ENCODE measurements around the gene FEZ2. TPM values are rescaled to one million over a fixed set of nuclear protein-coding genes. Genes with fewer than 3 reads are reported as not detected.

The FEZ2 gene
- total and polyA plus RNA-seq, 9 donors: 28.9 to 70.9 (median 41.3) TPM

- Histone ChIP-seq H3K9me3 (no peaks in the 10 kb centered on the region), H3K27ac (no peak overlapping the region), H3K4me1 (ENCODE audit: insufficient read depth) (peaks cover 1% of the 10 kb centered on the region), H3K4me3 (no peak overlapping the region), H3K27me3 (no peaks in the 10 kb centered on the region), H3K36me3 (no peaks in the 10 kb centered on the region)
- intact Hi-C loops (cut with DNase I): no loop called here
- 79 to 86% (median 83%) methylated on average over 5 of the region's 5 CpGs for WGBS, 3 donors
- TF ChIP-seq POLR2A (IDR thresholded peaks at IDR 0.05) (no peak), CTCF (IDR thresholded peaks at IDR 0.05) (no peak), EP300 (IDR thresholded peaks at IDR 0.05) (no peak)
- no peak for DNase-seq
Measured at GRCh38 chr2:36582538-36582937, 15.4 kb downstream of the FEZ2 start.

- Histone ChIP-seq H3K4me1 (ENCODE audit: insufficient read depth) (no peaks in the 10 kb centered on the region), H3K36me3 (no peaks in the 10 kb centered on the region), H3K27ac (no peak overlapping the region), H3K9me3 (no peaks in the 10 kb centered on the region), H3K27me3 (no peaks in the 10 kb centered on the region), H3K4me3 (no peak overlapping the region)
- TF ChIP-seq EP300 (IDR thresholded peaks at IDR 0.05) (no peak), POLR2A (IDR thresholded peaks at IDR 0.05) (no peak), CTCF (IDR thresholded peaks at IDR 0.05) (no peak)
- DNase-seq: no peak
- intact Hi-C loops (cut with DNase I): no loop called here
Measured at GRCh38 chr2:36579297-36579664, 18.7 kb downstream of the FEZ2 start.

GRCh38 chr2:36578343-36579296 lies 19.3 kb downstream of the FEZ2 start:
- Histone ChIP-seq H3K27ac (no peak overlapping the region), H3K36me3 (no peaks in the 10 kb centered on the region)
- WGBS, 3 donors: 85 to 91% (median 90%) methylated on average over 10 of the region's 10 CpGs

GRCh38 chr2:36577884-36578283 lies 20.1 kb downstream of the FEZ2 start:
- Histone ChIP-seq H3K27me3 (no peaks in the 10 kb centered on the region), H3K4me3 (no peak overlapping the region), H3K4me1 (ENCODE audit: insufficient read depth) (no peaks in the 10 kb centered on the region), H3K36me3 (no peaks in the 10 kb centered on the region), H3K9me3 (no peaks in the 10 kb centered on the region), H3K27ac (no peak overlapping the region)
- TF ChIP-seq EP300 (IDR thresholded peaks at IDR 0.05): no peak
- TF ChIP-seq POLR2A (IDR thresholded peaks at IDR 0.05): no peak
- TF ChIP-seq CTCF (IDR thresholded peaks at IDR 0.05): no peak
- intact Hi-C loops (cut with DNase I): no loop called here
- 81 to 86% (median 82%) methylated on average over 2 of the region's 2 CpGs for WGBS, 3 donors
- DNase-seq: no peak

More at GRCh38 chr2:36578343-36579296, 19.3 kb downstream of the FEZ2 start:
- DNase-seq: no peak
- no peak for TF ChIP-seq CTCF (IDR thresholded peaks at IDR 0.05)
- no peak for TF ChIP-seq EP300 (IDR thresholded peaks at IDR 0.05)
- no peak for TF ChIP-seq POLR2A (IDR thresholded peaks at IDR 0.05)
- Histone ChIP-seq H3K27me3 (no peaks in the 10 kb centered on the region), H3K4me1 (ENCODE audit: insufficient read depth) (no peaks in the 10 kb centered on the region), H3K9me3 (no peaks in the 10 kb centered on the region), H3K4me3 (no peak overlapping the region)
- intact Hi-C loops (cut with DNase I): no loop called here

All from ovary (tissue), 9 donors.